ENCODE measurements around the gene KLHDC8A. TPM values are rescaled to one million over a fixed set of nuclear protein-coding genes. Genes with fewer than 3 reads are reported as not detected.

The KLHDC8A gene
- total and polyA plus RNA-seq, 7 donors: 0.01 to 0.24 (median 0.03) TPM; not detected in 4

- ATAC-seq (peak in 3 of 4 donors; percentile 25 to 48 (median 46)), DNase-seq (peak; percentile 37 to 71)
- Histone ChIP-seq H3K27me3 (ENCODE audit: insufficient read depth in 3 of 3, low read length in 2 of 3) (no peaks in the 10 kb centered on the region), H3K27ac (peak overlapping the region; percentile 67), H3K9me3 (no peaks in the 10 kb centered on the region), H3K36me3 (ENCODE audit: insufficient read depth in 1 of 2, low read depth in 1 of 2) (peaks cover 0 to 29% of the 10 kb centered on the region in 2 donors), H3K4me1 (peaks cover 50% of the 10 kb centered on the region), H3K4me3 (peak overlapping the region; percentile 29)
- no peak for TF ChIP-seq CTCF (IDR thresholded peaks at IDR 0.05)
- 16 to 25% (median 25%) methylated on average over 21 of the region's 21 CpGs for WGBS, 3 donors
- intact Hi-C loops (cut with DNase I): no loop called here
Measured at GRCh38 chr1:205313563-205314308, 43.0 kb downstream of the KLHDC8A start.

GRCh38 chr1:205312866-205313562 lies 43.7 kb downstream of the KLHDC8A start:
- ATAC-seq (no peak), DNase-seq (no peak)
- 65 to 74% (median 69%) methylated on average over 10 of the region's 10 CpGs for WGBS, 3 donors
- no peaks in the 10 kb centered on the region for H3K27me3 ChIP-seq (ENCODE audit: insufficient read depth in 3 of 3, low read length in 2 of 3)
- intact Hi-C loops (cut with DNase I): no loop called here
- peak overlapping the region; percentile 29 for H3K4me3 ChIP-seq
- no peak for TF ChIP-seq CTCF (IDR thresholded peaks at IDR 0.05)
- H3K27ac ChIP-seq: peak overlapping the region; percentile 67
- no peaks in the 10 kb centered on the region for H3K9me3 ChIP-seq
- H3K36me3 ChIP-seq (ENCODE audit: insufficient read depth in 1 of 2, low read depth in 1 of 2): peaks cover 0 to 35% of the 10 kb centered on the region in 2 donors
- H3K4me1 ChIP-seq: peaks cover 44% of the 10 kb centered on the region

GRCh38 chr1:205310976-205311704 lies 45.6 kb downstream of the KLHDC8A start:
- Histone ChIP-seq H3K27me3 (ENCODE audit: insufficient read depth in 3 of 3, low read length in 2 of 3) (no peaks in the 10 kb centered on the region), H3K4me1 (peaks cover 25% of the 10 kb centered on the region), H3K4me3 (no peak overlapping the region), H3K27ac (no peak overlapping the region), H3K36me3 (ENCODE audit: insufficient read depth in 1 of 2, low read depth in 1 of 2) (peaks cover 0 to 54% of the 10 kb centered on the region in 2 donors), H3K9me3 (no peaks in the 10 kb centered on the region)
- DNase-seq (no peak), ATAC-seq (peak in 1 of 4 donors; percentile 23)
- intact Hi-C loops (cut with DNase I): no loop called here
- TF ChIP-seq CTCF (IDR thresholded peaks at IDR 0.05): no peak
- WGBS, 3 donors: 89 to 97% (median 96%) methylated on average over 8 of the region's 8 CpGs

- DNase-seq (no peak), ATAC-seq (no peak)
- no peak for TF ChIP-seq CTCF (IDR thresholded peaks at IDR 0.05)
- H3K9me3 ChIP-seq: no peaks in the 10 kb centered on the region
- no peaks in the 10 kb centered on the region for H3K27me3 ChIP-seq (ENCODE audit: insufficient read depth in 3 of 3, low read length in 2 of 3)
- WGBS, 3 donors: 63 to 80% (median 67%) methylated on average over 1 of the region's 1 CpG
- no peak overlapping the region for H3K4me3 ChIP-seq
- peaks cover 2 to 68% of the 10 kb centered on the region in 2 donors for H3K36me3 ChIP-seq (ENCODE audit: insufficient read depth in 1 of 2, low read depth in 1 of 2)
- no peak overlapping the region for H3K27ac ChIP-seq
- H3K4me1 ChIP-seq: peaks cover 12% of the 10 kb centered on the region
- intact Hi-C loops (cut with DNase I): no loop called here
Measured at GRCh38 chr1:205309741-205310140, 47.0 kb downstream of the KLHDC8A start.

Data from psoas muscle (tissue), 8 donors.